ENCODE results near the gene CNIH2.
"Not testable (repeated sequence)": the region's sequence is repeated elsewhere in the genome, so short reads cannot be mapped to it uniquely, and the experiment has no call there.

The CNIH2 gene

DNA sequence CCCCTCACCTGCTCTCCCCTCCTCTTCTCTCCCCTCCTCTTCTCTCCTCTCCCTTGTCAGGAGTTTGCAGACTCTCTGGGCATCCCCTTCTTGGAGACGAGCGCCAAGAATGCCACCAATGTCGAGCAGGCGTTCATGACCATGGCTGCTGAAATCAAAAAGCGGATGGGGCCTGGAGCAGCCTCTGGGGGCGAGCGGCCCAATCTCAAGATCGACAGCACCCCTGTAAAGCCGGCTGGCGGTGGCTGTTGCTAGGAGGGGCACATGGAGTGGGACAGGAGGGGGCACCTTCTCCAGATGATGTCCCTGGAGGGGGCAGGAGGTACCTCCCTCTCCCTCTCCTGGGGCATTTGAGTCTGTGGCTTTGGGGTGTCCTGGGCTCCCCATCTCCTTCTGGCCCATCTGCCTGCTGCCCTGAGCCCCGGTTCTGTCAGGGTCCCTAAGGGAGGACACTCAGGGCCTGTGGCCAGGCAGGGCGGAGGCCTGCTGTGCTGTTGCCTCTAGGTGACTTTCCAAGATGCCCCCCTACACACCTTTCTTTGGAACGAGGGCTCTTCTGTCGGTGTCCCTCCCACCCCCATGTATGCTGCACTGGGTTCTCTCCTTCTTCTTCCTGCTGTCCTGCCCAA is 1.9 kb upstream of the CNIH2 start:
- ChIA-PET CTCF (no interaction called here), POLR2A (no interaction called here)
- no peak for TF ChIP-seq CTCF (IDR thresholded peaks at IDR 0.05; ENCODE audit: control extremely low read depth, extremely low read depth, low read depth, missing control alignments)
- DNase-seq (ENCODE audit: extremely low spot score), result no peak

GRCh38 chr11:66276619-66277018 is 1.4 kb upstream of the CNIH2 start:
- DNase-seq (ENCODE audit: extremely low spot score); POLR2A ChIA-PET: not testable (repeated sequence)
- CTCF ChIA-PET, result interaction anchor here (1.0 kb wide), 1 partner anchor 8 kb away, joined by 3 read pairs; no protein-coding TSS in a partner anchor

DNA sequence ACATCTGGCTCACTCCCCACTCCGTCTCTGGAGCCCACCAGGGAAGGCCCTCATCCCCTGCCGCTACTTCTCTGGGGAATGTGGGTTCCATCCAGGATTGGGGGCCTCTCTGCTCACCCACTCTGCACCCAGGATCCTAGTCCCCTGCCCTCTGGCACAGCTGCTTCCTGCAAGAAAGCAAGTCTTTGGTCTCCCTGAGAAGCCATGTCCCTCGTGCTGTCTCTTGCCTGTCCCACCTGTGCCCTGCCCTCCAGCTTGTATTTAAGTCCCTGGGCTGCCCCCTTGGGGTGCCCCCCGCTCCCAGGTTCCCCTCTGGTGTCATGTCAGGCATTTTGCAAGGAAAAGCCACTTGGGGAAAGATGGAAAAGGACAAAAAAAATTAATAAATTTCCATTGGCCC is 911 bp upstream of the CNIH2 start:
- DNase-seq (ENCODE audit: extremely low spot score), result not testable (repeated sequence)
- CTCF ChIA-PET, result interaction anchor here (1.0 kb wide), 1 partner anchor 8 kb away, joined by 3 read pairs; no protein-coding TSS in a partner anchor
- POLR2A ChIA-PET, result interaction anchor here (0.9 kb wide), 1 partner anchor 12 kb away, joined by 3 read pairs; the partner anchor contains the start of gene YIF1A

DNA sequence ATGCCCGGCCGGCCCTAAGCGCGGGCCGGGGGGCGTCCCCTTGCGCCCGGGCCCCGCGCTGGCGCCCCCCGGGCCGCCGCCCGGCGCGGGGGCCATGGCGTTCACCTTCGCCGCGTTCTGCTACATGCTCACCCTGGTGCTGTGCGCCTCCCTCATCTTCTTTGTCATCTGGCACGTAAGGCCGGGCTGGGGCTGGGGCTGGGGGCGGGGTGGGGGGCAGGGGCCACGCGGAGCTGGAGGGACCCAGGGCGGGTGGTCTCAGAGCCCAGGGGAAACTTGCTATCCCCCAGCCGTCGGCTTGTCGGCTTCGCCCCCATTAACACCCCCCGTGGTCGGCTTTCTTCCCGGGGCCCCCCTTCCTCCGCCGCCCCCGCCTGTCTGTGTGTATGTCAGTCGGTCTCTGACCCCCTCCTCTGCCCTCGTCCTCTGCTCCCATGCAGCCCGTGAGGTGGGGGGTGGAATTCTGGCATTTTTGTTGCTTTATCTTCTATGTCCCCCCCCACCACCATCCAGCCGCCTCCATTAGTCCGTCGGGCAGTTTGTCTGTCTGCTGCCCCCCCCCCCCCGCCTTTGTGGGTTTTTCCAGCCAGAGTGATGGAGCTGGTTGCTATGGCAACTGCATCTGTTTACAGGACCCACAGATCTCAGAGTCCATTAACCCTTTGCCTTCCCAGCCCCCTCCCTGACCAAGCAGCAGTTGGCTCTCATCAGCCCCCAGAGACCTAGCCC is 552 bp downstream of the CNIH2 start:
- ChIA-PET POLR2A (interaction anchor here (2.8 kb wide), 1 partner anchor 11 kb away, joined by 10 read pairs; the partner anchor contains the start of gene YIF1A), CTCF (no interaction called here)
- DNase-seq (ENCODE audit: extremely low spot score), result no peak
- TF ChIP-seq CTCF (IDR thresholded peaks at IDR 0.05; ENCODE audit: control extremely low read depth, extremely low read depth, low read depth, missing control alignments), result no peak

GRCh38 chr11:66279092-66279734 is 1.2 kb downstream of the CNIH2 start:
- DNase-seq (ENCODE audit: extremely low spot score), result no peak
- POLR2A ChIA-PET, result interaction anchor here (2.8 kb wide), 1 partner anchor 10 kb away, joined by 10 read pairs; the partner anchor contains the start of gene YIF1A
- CTCF ChIA-PET, result interaction anchor here (0.9 to 10.6 kb wide), 2 partner anchors 10 to 58 kb away, joined by 3 to 92 read pairs; partner anchors contain the start of gene YIF1A
- TF ChIP-seq CTCF (IDR thresholded peaks at IDR 0.05; ENCODE audit: control extremely low read depth, extremely low read depth, low read depth, missing control alignments), result no peak

DNA sequence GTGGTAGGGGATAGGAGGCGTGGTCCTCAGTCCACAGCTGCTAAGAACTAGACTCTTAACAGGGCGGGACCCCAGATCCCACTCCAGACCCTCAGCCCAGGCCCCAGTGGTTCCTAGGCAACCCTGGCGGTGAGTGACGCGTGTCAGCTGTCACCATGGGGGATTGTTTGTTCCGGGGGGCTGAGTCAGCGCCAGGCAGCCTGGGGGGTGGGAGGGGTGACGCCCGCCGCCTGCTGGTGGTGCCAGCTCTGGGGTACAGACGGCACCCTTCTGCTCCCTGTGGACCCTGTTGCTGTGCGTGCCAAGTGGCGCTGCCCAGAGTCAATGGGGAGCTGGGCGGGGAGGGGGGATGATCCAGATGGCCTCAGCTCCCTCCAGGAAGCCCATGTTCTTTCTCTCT is 2.5 kb downstream of the CNIH2 start:
- DNase-seq (ENCODE audit: extremely low spot score), result no peak
- POLR2A ChIA-PET, result interaction anchor here (0.5 to 2.8 kb wide), 3 partner anchors 9 to 279 kb away, joined by 4 to 10 read pairs (median 6); partner anchors contain the start of gene YIF1A
- CTCF ChIA-PET, result interaction anchor here (0.9 to 10.6 kb wide), 4 partner anchors 17 to 392 kb away, joined by 3 to 92 read pairs (median 3); partner anchors contain the start of gene FIBP
- TF ChIP-seq CTCF (IDR thresholded peaks at IDR 0.05; ENCODE audit: control extremely low read depth, extremely low read depth, low read depth, missing control alignments), result no peak

DNA sequence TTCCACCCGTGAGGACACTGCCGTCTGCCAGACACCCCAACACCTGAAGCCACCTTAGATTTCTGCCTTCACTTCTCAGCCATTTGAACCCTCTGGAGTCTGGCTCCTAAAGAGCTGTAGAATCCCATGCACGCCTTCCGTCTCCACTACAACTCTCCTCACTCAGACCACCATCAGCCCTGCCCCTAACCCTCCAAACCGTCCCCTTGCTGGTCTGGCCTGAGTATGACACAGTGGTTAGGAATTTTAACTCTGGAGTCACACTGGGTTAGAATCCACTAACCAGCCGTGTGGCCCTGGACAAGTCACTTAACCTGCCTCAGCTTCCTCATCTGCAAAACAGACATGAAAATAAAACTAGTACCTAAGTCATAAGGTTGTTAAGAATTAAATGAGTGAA is 3.0 kb downstream of the CNIH2 start:
- no peak for DNase-seq (ENCODE audit: extremely low spot score)
- no peak for TF ChIP-seq CTCF (IDR thresholded peaks at IDR 0.05; ENCODE audit: control extremely low read depth, extremely low read depth, low read depth, missing control alignments)
- POLR2A ChIA-PET, result interaction anchor here (0.5 to 2.8 kb wide), 3 partner anchors 8 to 280 kb away, joined by 4 to 10 read pairs (median 6); partner anchors contain the start of gene YIF1A
- CTCF ChIA-PET, result interaction anchor here (0.8 to 10.6 kb wide), 4 partner anchors 11 to 60 kb away, joined by 3 to 92 read pairs (median 3); partner anchors contain the start of gene TMEM151A

Data from GM10248 (cell line).